GM18498 (cell line): ENCODE measurements around the gene NGF.

Experiments
- ATAC-seq: cut with Tn5 transposase; IDR thresholded peaks from one replicate; pipeline ENCODE4 v1.9.1; 2021; ENCODE audit warnings: mild to moderate bottlenecking, moderate library complexity; ENCODE audit not compliant: unreplicated experiment

The NGF gene

GRCh38 chr1:115283681-115284146 lies 54.3 kb downstream of the NGF start:
- ATAC-seq, result no peak

GRCh38 chr1:115283249-115283648 lies 54.8 kb downstream of the NGF start:
- ATAC-seq, result no peak

GRCh38 chr1:115282807-115283208 lies 55.2 kb downstream of the NGF start:
- ATAC-seq, result no peak

GRCh38 chr1:115281143-115281542 lies 56.9 kb downstream of the NGF start:
- ATAC-seq, result no peak

- ATAC-seq, result no peak
These were observed 58.0 kb downstream of the NGF start for GRCh38 chr1:115280064-115280463.

- no peak for ATAC-seq
These were observed 59.8 kb downstream of the NGF start for GRCh38 chr1:115278211-115278610.

- ATAC-seq, result no peak
These were observed 60.8 kb downstream of the NGF start for GRCh38 chr1:115277276-115277675.

GRCh38 chr1:115275216-115275615 lies 62.8 kb downstream of the NGF start:
- ATAC-seq, result no peak

GRCh38 chr1:115274467-115274866 lies 63.6 kb downstream of the NGF start:
- ATAC-seq, result no peak

- ATAC-seq, result no peak
These were observed 71.2 kb downstream of the NGF start for GRCh38 chr1:115266729-115267421.

- ATAC-seq, result no peak
These were observed 73.0 kb downstream of the NGF start for GRCh38 chr1:115265099-115265498.

GRCh38 chr1:115262886-115263285 lies 75.2 kb downstream of the NGF start:
- no peak for ATAC-seq

GRCh38 chr1:115261496-115261895 lies 76.6 kb downstream of the NGF start:
- no peak for ATAC-seq

- ATAC-seq, result no peak
These were observed 79.7 kb downstream of the NGF start for GRCh38 chr1:115258302-115258866.

GRCh38 chr1:115257591-115257990 lies 80.5 kb downstream of the NGF start:
- no peak for ATAC-seq

GRCh38 chr1:115255154-115255553 lies 82.9 kb downstream of the NGF start:
- ATAC-seq, result no peak

- no peak for ATAC-seq
These were observed 85.5 kb downstream of the NGF start for GRCh38 chr1:115252585-115252984.

- ATAC-seq, result no peak
These were observed 86.2 kb downstream of the NGF start for GRCh38 chr1:115251856-115252255.

GRCh38 chr1:115251340-115251748 lies 86.7 kb downstream of the NGF start:
- no peak for ATAC-seq

GRCh38 chr1:115246526-115246925 lies 91.5 kb downstream of the NGF start:
- no peak for ATAC-seq

- no peak for ATAC-seq
These were observed 92.8 kb downstream of the NGF start for GRCh38 chr1:115245227-115245626.

GRCh38 chr1:115242543-115242942 lies 95.5 kb downstream of the NGF start:
- ATAC-seq, result no peak

- no peak for ATAC-seq
These were observed 96.7 kb downstream of the NGF start for GRCh38 chr1:115241309-115241708.
